Breast epithelium (tissue), 3 donors: ENCODE measurements around the gene GIGYF2.

Source experiments
- POLR2A ChIP-seq: fragments of 450-650 bp; IDR thresholded peaks from one replicate; pipeline ENCODE4 v1.6.1; 2016; ENCODE audit warnings: antibody characterized with exemption, mild to moderate bottlenecking, moderate library complexity
- POLR2AphosphoS5 ChIP-seq, 3 donors: sonication (generic); formaldehyde crosslinking; IDR thresholded peaks; one replicate each; pipeline ENCODE4 v1.6.1; 2017; ENCODE audit warnings: antibody characterized with exemption in 3 of 3
- TF ChIP-seq, protein P1 (sequence below), 3 donors: fragments of 450-650 bp; IDR thresholded peaks; one replicate each; pipeline ENCODE4 v1.5.1; 2016 to 2017; ENCODE audit warnings: antibody characterized with exemption in 3 of 3, mild to moderate bottlenecking in 3 of 3, moderate library complexity in 3 of 3

DNA sequence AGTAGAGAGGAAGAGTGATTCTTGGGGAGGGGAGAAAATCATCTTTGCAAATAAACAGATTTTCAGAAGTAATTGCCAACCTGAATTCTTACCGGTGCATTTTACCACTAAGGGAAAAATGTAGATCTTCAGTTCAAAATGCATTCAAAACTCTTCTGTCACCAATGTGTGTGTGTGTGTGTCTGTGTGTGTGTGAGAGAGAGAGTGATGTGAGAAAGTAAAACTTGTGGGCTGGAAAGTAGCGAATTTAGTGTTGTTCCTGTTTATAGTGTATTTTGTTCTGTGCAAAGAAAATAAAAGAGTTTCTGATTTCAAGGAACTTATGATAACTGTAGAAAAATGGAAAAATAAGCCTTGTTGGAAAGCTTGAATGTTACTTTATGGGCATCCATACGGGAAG lies 52.2 kb downstream of the GIGYF2 start:
- TF ChIP-seq POLR2A = no peak
- no peak for TF ChIP-seq POLR2AphosphoS5 (IDR thresholded peaks at IDR 0.05)
- TF ChIP-seq, protein P1, sequence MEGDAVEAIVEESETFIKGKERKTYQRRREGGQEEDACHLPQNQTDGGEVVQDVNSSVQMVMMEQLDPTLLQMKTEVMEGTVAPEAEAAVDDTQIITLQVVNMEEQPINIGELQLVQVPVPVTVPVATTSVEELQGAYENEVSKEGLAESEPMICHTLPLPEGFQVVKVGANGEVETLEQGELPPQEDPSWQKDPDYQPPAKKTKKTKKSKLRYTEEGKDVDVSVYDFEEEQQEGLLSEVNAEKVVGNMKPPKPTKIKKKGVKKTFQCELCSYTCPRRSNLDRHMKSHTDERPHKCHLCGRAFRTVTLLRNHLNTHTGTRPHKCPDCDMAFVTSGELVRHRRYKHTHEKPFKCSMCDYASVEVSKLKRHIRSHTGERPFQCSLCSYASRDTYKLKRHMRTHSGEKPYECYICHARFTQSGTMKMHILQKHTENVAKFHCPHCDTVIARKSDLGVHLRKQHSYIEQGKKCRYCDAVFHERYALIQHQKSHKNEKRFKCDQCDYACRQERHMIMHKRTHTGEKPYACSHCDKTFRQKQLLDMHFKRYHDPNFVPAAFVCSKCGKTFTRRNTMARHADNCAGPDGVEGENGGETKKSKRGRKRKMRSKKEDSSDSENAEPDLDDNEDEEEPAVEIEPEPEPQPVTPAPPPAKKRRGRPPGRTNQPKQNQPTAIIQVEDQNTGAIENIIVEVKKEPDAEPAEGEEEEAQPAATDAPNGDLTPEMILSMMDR (IDR thresholded peaks at IDR 0.05) = no peak
